Stimulated activated CD4-positive, alpha-beta T cell treated with anti-CD3 and anti-CD28 coated beads, Interleukin-1b, Interleukin-23, amount 100 ng/mL, for 4 hours (primary cell): ENCODE results near the gene NPLOC4.

Experiments used
- DNase-seq, 2 donors: peaks; one replicate each; pipeline ENCODE4 v3.0.0-alpha.2; 2020; ENCODE audit warnings: low read depth in 2 of 2

Gene NPLOC4

DNA sequence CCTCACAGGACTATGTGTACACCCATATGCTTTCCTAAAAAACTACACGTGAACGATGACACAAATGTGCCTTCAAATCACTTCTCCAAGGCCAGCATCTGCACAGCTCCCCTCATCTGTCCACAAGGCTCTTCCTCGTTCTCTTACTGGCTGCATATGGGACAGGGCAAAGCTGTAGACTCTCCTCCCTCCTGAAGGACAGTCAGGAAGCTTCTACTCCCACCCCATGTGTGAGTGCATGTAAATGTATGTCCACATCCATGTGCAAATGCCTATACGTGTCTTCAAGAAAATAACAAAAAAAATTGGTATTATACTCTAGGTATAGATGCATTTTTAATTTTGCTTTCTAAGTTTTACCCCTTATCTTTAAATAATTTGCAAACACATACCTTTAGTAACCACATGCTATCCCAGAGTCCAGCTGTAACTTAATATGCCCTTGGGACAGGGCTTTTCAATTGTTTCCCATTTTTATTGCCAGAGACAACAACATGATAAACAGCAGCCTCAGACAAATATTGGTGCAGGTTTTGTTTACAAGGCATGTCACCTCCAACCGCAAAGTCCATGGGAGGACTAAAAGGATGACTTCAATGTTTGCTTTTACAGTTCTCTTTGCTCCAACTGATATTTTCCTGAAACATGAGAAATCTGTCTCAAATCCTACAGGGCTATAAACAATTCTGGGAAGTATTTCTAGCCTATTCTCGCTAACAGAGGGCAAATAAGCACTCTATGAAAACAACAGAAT, 53.1 kb downstream of the NPLOC4 start:
- DNase-seq = no peak

DNA sequence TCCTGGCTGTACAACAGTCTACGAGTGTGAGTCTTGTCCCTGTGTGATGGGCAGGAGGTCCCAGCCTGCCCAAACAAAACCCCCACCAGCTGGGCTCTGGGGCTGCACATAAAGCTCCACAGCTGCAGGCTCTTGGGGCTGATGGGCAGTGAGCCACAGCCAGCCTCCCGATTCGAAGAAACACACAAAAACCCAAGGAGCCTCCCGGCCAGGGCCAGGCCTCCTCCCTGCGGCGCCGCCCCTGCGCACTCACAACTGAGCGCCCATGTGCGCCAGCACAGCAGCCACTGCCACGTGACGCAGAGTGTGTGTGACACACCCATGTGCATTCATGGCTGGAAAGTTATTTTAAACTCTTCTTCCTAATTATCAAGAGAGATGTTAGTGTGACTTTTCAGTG, 54.2 kb downstream of the NPLOC4 start:
- no peak for DNase-seq

- no peak for DNase-seq
Measured at GRCh38 chr17:81582341-81582740, 54.6 kb downstream of the NPLOC4 start.

GRCh38 chr17:81581758-81582157, 55.2 kb downstream of the NPLOC4 start:
- no peak for DNase-seq

- no peak for DNase-seq
Measured at GRCh38 chr17:81580481-81580880, 56.4 kb downstream of the NPLOC4 start.

DNA sequence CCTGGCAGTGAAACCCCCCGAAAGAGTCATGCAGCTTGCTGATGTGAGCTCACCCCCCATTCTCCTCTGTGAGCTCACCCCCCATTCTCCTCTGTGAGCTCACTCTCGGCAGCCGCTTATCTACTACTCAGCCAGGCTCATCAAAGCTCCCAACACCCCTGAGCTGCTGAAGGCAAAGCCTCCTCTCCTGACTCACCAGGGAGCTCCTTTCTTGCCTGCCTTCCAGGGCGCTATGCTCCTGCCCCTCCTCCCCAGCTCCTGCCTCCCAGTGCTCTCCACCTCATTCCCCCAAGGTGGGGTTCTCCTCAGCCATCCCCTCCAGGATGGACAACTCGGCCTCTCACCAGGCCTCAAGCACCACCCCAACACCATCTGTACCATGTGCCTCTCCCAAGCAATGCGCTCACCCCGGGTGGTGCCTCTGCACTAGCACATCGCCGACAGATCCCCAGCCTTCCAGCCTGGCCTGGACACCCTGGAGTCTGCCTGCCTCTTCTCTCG, 57.0 kb downstream of the NPLOC4 start:
- no peak for DNase-seq

DNA sequence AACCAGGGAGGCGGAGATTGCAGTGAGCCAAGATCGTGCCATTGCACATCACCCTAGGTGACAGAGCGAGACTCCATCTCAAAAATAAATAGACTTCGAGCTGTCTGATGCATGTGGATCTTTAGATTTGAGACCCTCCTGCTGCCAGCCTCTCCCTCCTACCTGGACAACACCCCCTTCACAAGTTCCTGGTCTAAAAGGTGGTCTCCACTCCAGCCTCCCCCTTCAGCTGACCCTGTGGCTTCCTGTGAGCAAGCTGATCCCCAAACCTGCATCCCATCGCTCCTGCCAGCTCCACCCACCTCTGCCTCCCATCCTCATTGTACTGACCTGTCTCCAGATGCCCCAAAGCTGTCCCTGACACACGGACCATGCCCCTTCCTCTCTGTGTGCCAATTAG, 57.6 kb downstream of the NPLOC4 start:
- no peak for DNase-seq

DNA sequence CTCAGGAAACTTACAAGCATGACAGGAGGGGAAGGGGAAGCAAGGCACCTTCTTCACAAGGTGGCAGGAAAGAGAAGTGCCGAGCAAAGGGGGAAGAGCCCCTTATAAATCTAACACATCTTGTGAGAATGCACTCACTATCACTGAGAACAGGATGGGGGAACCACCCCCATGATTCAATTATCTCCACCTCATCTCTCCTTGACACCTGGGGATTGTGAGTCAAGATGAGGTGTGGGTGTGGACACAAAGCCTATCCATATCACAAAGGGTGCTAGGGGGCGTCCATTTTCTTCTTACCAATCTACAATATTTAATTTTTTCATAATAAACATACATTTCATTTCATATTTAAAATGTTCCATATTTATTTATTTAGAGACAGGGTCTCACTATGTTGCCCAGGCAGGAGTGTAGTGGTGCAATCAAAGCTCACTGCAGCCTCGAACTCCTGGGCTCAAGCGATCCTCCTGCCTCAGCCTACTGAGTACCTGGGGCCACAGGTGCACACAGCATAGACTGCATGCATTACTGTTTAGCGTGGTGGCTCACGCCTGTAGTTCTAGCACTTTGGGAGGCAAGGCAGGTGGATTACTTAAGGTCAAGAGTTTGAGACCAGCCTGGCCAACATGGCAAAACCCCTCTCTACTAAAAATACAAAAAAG, 58.2 kb downstream of the NPLOC4 start:
- no peak for DNase-seq

- no peak for DNase-seq
Measured at GRCh38 chr17:81578038-81578441, 58.9 kb downstream of the NPLOC4 start.

DNA sequence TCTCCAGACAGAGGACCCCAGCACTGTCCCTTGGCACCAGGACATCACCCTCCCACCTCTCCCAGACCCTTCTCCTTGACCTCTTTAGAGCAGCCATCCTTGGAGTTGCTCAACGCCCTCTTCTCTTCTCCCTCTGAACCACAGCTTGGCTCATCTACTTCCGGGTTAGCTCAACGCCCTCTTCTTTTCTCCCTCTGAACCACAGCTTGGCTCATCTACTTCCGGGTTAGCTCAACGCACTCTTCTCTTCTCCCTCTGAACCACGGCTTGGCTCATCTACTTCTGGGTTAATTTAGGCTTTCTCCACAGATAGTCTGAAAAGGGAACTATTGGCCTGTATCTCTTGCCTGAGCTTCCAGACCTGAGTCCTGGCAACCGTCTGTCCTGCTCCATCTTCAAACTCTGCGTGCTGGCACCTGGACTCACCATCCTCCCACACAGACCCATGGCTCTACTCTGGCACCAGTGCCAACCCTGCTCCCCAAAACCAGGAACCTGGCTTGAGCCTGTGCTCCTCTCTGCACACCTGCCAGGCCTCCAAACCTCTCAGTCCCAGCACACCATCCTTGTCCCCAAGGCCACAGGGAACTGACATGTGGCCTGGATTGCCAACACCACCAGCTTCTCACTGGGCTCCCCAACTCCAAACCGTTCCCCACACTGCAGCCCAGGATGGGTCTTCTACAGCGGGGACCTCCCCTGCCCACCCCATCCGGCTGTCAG, 59.5 kb downstream of the NPLOC4 start:
- no peak for DNase-seq

DNA sequence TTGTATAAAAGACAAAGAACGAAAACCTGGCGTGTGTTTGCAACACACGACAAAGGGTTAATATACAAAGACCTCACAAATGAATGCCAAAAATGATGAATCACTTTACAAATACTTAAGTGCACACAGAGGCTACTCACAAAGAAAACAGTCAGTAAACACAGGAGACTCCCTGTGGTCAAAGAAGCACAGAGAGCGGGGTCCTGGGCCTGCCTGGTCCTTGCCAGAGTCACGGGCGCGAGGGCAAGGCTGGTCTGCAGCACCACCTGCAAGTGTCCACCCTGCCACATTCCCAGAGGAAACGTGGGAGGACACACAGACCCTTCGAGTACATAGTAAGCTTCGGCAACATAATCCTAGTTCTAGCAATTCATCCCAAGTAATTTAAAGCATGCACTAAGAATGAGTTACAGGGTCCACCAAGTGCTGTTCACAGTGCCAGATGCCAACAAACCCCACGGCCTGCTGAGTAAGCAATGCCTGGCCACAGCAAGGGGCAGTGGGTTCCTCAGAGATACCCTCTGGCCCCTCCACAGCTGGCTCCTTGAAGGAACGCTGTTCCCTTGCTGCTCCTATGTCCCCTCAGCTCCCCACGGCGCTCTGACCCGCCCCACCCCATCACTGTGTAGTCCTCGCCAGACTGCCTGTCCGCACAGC, 60.2 kb downstream of the NPLOC4 start:
- DNase-seq = no peak

GRCh38 chr17:81575836-81576235, 61.1 kb downstream of the NPLOC4 start:
- DNase-seq = no peak

DNA sequence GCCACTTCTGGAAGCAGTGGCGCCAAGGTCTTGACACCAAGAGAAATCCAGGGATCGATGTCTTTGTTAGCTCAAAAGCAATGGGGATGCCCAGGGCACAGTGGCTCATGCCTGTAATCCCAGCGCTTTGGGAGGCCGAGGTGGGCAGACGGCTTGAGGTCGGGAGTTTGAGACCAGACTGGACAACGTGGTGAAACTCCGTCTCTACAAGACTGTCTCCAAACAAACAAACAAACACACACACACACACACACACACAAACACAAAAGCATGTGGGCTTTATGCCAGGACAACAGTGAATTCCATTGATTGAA, 62.3 kb downstream of the NPLOC4 start:
- DNase-seq = no peak

GRCh38 chr17:81573794-81574642, 62.9 kb downstream of the NPLOC4 start:
- DNase-seq = no peak

DNA sequence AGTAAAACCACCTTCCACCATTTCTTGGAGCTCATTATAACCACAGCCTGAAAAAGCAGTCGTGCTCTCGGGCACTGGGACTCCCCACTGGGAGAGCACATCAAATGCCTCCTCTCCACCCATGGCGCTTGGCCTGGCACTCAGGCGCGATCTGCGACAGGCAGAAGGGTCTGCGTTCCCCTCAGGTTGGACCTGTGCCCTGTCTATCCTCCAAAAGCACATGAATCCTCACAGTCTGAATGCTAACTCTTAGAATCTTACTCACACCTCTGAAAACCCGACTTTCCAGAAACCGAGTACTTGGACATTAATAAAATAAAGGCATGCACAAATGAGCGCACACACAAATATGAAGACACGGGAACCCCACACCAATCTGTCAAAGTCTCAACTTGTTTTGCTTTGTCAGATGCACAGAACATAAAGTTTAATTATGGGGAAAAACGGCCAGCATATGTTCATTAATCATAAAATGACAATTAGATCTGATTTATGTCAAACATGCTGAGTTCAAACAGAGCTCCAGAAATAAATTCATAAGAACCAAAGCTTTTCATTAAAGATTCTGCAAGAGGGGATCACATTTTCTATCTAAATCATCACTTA, 64.2 kb downstream of the NPLOC4 start:
- no peak for DNase-seq

DNA sequence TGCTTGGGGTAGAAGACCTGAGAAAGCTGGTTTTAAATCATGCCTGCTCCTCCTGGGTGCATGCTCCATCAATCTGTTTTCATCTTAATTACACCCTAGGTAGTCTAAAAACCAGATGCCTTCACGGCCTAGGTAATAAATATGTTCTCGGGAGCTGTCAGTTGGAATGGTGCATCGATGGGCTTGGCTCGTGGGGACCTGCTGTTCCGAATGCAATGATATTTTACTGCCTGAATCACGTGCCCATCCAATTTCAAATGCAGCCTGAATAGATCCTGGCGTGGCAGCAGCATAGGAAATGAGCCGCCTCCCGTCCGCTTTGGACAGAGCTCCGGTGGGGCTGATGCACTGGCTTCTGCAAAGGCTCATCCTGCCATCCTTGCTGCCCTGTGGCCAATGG, 65.9 kb downstream of the NPLOC4 start:
- no peak for DNase-seq

GRCh38 chr17:81569986-81570514, 66.9 kb downstream of the NPLOC4 start:
- no peak for DNase-seq

DNA sequence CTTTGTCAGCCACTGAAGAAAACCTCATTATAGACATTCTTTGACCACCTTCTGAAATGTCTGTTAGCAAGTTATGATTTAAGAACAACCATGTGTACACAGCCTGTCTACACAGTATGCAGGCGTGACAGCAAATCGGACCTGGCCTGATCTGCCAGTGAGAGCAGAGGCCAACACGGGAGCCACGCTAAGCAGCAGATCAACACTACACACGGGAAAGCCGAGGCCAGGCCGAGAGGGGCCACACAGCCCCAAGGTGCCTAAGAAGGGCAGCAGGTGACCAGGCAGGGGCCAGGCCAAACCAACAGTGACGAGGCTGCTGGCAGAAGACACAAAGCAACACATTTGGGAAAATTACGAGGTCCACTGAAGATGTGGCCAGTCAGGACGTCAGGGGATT, 68.5 kb downstream of the NPLOC4 start:
- DNase-seq = no peak

GRCh38 chr17:81567191-81567590, 69.7 kb downstream of the NPLOC4 start:
- DNase-seq = no peak

GRCh38 chr17:81566461-81567126, 70.3 kb downstream of the NPLOC4 start:
- DNase-seq = no peak
